HG02970 (cell line): Measurements from ENCODE around the gene CMTM5.

ENCODE experiments used
- ATAC-seq: cut with Tn5 transposase; IDR thresholded peaks from one replicate; pipeline ENCODE4 v1.9.1; 2021; ENCODE audit warnings: mild to moderate bottlenecking, moderate library complexity, moderate number of reproducible peaks; ENCODE audit not compliant: unreplicated experiment, low FRiP score

CMTM5 gene, protein sequence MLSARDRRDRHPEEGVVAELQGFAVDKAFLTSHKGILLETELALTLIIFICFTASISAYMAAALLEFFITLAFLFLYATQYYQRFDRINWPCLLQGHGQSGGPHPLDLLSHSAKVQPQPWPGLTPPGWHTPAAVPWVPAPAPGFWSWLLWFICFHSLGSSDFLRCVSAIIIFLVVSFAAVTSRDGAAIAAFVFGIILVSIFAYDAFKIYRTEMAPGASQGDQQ

DNA sequence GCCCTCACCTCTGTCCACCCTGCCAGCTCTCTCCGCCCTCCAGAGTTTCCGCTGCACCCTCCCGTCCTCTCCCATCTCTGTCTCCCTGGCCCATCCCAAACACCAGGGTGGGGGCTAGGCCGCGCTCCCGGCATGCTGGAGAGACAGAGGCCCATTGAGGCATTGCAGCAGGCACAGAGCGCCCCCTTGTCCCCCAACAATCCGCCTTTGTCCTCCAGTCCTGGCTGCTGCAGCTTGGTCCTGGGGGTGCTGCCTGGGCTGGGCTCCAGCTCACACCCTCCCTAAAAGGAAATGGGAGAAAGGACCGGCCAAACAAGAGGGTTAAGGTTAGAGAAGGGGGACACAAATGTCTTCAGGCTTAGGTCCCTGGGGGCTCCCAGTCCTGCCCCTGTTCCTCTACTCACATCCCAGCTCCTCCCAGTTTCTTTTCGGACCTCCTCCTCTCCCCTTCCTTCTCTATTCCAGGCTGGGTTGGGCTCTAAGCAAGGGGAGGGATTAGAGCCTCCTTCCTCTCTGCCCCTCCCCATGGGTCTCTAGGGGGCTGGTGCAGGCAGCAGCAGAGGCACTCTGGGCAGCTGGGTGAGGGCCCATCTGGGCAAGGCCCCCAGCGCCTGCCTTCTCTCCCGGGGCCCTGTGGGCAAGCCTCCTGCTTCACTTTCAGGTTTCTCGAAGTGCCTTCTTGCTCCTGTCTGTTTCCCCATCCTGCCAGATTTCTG lies at the start of gene CMTM5:
Gene CMTM5, plus strand, starts transcription at position 565 of the 716 bp plus-strand sequence. CDS start 206 bp downstream, outside the sequence.
- ATAC-seq: no peak

- no peak for ATAC-seq
Observed at GRCh38 chr14:23327947-23328744, 48.7 kb upstream of the CMTM5 start.

DNA sequence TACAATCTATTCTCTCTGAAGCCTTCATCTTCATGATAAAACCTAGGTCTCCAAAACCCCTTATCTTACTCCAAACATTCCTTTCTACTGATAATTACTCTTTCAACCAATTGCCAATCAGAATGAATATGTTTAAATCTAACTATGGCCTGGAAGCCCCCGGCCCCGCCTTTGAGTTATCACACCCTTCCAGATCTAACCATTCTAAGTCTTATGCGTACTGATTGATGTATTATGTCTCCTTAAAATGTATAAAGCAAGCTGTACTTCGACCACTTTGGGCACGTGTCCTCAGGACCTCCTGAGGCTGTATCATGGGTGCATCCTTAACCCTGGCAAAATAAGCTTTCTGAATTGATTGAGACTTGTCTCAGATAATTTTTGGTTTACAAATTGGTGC lies 41.2 kb upstream of the CMTM5 start:
- no peak for ATAC-seq

DNA sequence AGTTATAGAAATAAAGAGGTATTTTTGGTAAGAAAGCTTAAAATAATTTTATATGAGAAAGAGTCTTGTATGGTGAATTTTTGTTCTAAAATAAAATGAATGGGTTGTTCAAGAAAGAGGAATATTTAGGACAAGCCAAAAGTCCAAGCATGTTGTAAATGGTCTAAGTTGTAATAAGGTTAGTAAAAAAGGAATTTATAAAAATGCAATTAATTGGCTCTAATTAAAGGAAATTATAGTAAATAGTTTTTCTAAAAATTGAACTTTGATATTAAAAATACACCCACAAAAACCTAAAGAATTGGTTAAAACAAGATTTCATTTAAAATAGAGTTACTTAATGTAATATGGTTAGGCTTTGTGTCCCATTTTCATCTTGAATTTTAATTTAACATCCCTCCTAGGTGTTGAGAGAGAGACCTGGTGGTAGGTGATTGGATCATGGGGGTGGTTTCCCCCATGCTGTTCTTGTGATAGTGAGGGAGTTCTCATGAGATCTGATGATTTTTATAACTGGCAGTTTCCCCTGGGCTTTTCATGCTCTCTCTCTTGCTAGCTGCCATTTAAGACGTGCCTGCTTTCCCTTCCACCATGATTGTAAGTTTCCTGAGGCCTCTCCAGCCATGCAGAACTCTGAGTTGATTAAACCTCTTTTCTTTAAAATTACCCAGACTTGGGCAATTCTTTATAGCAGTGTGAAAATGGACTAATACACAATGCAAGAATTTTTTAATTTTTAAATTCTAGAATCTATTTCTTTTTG lies 37.2 kb upstream of the CMTM5 start:
- no peak for ATAC-seq

DNA sequence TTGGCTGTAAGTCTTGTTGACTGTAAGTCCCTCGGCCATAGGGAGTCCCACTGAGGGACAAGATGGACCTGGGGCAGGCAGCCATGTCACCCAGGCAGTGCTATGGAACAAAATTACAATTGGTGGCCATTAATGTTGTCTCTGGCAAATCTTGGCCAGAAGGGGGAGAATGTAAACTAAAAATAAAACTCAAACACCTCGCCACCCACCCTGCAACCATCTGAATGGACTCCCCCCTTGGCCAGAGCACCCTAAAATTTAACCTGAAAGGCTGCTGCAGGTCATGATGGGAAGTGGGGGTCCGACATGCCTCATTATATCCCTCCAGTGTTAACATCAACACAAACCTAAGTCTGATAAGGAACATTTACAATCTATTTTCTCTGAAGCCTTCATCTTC lies 32.4 kb upstream of the CMTM5 start:
- no peak for ATAC-seq

- no peak for ATAC-seq
Observed at GRCh38 chr14:23345987-23346692, 30.7 kb upstream of the CMTM5 start.

DNA sequence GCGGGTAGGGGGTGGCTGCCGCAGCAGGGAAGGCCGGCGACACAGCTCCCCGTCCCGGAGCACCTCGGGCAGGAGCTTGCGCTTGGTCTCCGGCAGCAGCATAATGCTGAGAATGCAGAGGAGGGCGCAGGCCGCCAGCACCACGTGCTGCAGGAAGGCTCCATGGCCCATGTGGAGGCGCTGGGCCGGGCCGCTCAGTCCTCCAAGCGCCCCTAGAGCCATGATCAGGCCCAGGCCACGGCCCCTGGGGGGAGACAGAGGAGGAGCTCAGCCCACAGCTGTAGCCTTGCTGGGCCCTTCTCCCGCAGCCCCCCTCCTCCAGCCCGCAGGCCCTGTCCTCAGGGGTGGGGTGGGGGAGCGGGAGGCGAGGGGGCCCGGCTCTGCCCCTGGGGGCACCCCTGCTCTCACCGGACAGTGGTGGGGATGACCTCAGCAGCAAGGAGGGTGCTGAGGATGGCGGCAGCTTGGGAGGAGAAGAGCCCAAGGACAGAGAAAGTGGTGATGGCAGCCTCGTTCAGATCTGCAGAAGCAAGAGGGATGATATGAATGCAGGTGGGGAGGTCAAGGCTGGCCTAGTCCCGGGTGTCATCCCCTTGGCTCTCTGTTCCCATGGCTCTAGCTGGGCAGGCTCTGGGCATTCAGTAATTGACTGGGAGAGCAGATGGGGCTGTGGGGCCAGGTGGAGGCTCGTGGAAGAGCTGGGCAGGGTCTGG lies 30.0 kb upstream of the CMTM5 start:
- no peak for ATAC-seq

- ATAC-seq: no peak
Observed at GRCh38 chr14:23347406-23348296, 29.2 kb upstream of the CMTM5 start.

DNA sequence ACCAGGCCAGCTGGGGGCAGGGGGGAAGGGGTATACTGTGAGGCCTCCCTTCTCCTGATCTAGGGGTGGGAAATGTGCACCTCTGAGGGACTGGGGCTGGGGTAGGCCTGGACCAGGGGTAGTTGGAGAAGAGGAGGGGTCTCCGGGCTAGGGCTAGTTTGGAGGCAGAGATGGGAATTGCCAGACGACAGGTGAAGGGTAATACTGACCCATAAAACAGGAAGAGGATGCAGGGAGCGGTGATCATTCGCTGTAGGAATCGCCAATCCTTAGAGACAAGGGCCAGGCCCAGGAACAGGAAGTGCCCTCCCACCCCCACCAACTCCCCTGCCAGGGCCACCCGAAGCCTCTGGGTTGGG lies 28.6 kb upstream of the CMTM5 start:
- no peak for ATAC-seq

DNA sequence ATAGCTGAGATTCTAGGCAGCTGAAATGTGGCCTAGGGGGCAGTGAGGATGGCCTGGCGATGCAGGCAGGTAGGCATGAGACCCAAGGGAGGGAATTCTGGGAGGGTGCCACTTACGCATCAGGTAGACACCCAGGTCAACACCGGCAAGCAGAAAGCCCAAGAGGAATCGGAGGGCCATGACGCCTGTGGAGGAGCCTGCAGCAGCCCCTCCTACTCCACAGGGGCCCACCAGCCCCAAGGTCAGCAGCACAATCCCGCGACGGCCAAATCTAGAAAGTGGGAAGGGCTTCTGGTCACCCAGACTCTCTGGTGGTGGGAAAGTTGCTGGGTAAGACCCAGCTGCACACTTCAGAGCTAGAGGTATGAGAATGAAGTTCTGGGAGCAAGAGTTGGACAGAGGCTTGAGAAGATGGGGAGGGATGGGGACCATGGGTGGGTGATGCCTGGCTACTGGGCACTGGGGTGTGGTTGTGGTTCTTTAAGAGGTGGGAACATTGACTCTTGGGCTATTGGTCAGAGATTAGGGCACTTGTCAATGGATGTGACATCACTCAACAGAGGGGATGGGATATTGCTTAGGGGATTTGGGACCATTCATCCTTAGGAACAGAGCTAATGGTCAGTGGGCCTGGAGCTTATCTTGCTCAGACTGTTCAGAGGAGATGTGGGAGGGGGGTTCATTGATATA lies 27.5 kb upstream of the CMTM5 start:
- ATAC-seq: no peak

DNA sequence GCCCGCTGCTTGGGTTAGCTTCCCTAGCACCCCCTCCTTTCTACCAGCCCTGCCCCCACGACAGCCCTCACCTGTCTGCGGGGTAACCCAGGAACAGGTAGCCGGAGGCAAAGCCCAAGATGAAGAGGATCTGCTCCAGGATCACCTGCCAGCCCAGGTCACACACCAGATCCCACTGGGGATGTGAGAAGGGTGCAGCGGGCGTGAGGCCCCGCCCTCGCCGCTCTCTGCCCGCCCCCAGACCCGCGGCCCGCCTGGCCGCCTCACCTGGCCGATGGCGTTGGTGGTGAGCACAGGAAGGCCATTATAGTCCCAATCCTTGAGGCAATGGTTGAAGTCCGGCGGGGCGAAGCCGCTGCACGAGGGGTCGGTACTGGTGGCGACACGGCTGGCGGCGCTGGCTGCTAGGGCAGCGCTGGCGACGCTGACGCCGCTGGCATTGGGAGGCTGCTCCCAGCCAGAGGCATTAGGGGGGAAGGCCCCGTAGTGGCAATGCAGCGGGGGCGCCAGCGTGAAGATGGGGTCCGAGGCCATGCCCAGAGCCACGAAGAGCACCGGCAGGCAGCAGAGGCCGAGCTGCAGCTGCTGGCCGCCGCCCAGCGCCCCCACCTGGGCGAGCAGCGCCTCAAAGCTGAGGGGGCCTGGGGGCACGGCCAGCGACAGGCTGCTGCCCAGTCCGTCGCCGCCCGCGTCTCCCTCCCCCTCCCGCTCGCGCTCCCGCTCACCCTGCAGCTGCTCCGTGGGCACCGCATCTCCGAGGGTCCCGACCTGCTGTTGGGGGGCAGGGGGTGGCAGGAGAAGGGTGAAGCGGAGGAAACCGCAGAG lies 25.0 kb upstream of the CMTM5 start:
- ATAC-seq: no peak

- ATAC-seq: no peak
Observed at GRCh38 chr14:23352506-23353432, 24.1 kb upstream of the CMTM5 start, which contains the start of gene SLC22A17. TSS of gene SLC22A17 (minus strand) at chr14:23352887.

DNA sequence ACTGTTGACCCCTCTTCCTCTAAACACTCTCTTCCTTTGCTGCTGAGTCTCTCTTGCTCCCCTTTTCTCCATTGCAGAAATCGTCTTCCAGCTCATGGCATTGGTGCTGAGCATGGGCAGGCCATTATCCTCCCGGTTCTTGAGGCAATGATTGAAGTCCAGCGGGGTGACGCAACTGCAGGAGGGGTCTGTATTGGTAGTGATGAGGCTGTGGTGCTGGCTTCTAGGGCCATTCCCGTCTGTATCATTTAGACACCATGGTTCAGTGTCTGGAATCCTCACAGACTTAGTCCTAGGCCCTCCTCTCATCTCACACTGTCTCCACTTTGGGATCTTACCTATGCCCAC lies 23.4 kb upstream of the CMTM5 start:
- ATAC-seq: no peak

- ATAC-seq: no peak
Observed at GRCh38 chr14:23354990-23355389, 21.9 kb upstream of the CMTM5 start.

- no peak for ATAC-seq
Observed at GRCh38 chr14:23355871-23356435, 20.9 kb upstream of the CMTM5 start.

- ATAC-seq: no peak
Observed at GRCh38 chr14:23356662-23357061, 20.2 kb upstream of the CMTM5 start.
